Immature natural killer cell (primary cell): ENCODE data around the gene ROR2. TPM values are rescaled to one million over a fixed set of nuclear protein-coding genes. Genes with fewer than 3 reads are reported as not detected.

Experiments
- DNase-seq, 3 donors: peaks; one replicate each; pipeline ENCODE4 v3.0.0; 2022; ENCODE audit warnings: mixed read lengths in 1 of 3
- H3K27ac Mint-ChIP-seq, 6 donors: one replicate each; pipeline ENCODE4 v1.8.0; 2020; ENCODE audit warnings: mixed read lengths in 6 of 6, mild to moderate bottlenecking in 5 of 6, inconsistent platforms in 4 of 6, moderate library complexity in 3 of 6
- H3K27me3 Mint-ChIP-seq, 3 donors: one replicate each; pipeline ENCODE4 v1.8.0; 2020 to 2021; ENCODE audit warnings: low read depth in 3 of 3, mild to moderate bottlenecking in 3 of 3, mixed read lengths in 3 of 3, moderate library complexity in 3 of 3, inconsistent platforms in 1 of 3
- H3K36me3 Mint-ChIP-seq, 3 donors: one replicate each; pipeline ENCODE4 v1.8.0; 2020; ENCODE audit warnings: mixed read lengths in 3 of 3, inconsistent platforms in 2 of 3, mild to moderate bottlenecking in 2 of 3
- H3K4me1 Mint-ChIP-seq, 2 donors: one replicate each; pipeline ENCODE4 v1.8.0; 2020; ENCODE audit warnings: inconsistent platforms in 2 of 2, mild to moderate bottlenecking in 2 of 2, mixed read lengths in 2 of 2, moderate library complexity in 1 of 2
- H3K4me3 Mint-ChIP-seq, 5 donors: one replicate each; pipeline ENCODE4 v1.8.0; 2020; ENCODE audit warnings: mild to moderate bottlenecking in 5 of 5, mixed read lengths in 5 of 5, inconsistent platforms in 3 of 5, moderate library complexity in 3 of 5
- H3K9me3 Mint-ChIP-seq, 6 donors: one replicate each; pipeline ENCODE4 v1.8.0; 2020; ENCODE audit warnings: mild to moderate bottlenecking in 6 of 6, mixed read lengths in 6 of 6, inconsistent platforms in 4 of 6, moderate library complexity in 3 of 6
- polyA plus RNA-seq, 3 donors: library from polyadenylated mRNA; unstranded; fragments of 300-500 nt; fragmentation: Illumina TruSeq; gene quantifications; one replicate each; pipeline ENCODE4 v1.2.3, GENCODE V29; 2021

ROR2 gene
- polyA plus RNA-seq, 3 donors from 2014 or later = not detected

GRCh38 chr9:91884153-91884552 is 65.9 kb downstream of the ROR2 start:
- no peak overlapping the region for H3K27ac Mint-ChIP-seq
- H3K27me3 Mint-ChIP-seq = peaks cover 2 to 3% (median 3%) of the 10 kb centered on the region in 3 donors
- no peaks in the 10 kb centered on the region for H3K4me1 Mint-ChIP-seq

GRCh38 chr9:91883503-91883902 is 66.5 kb downstream of the ROR2 start:
- peaks cover 0 to 3% (median 2%) of the 10 kb centered on the region in 3 donors for H3K27me3 Mint-ChIP-seq
- H3K4me1 Mint-ChIP-seq = no peaks in the 10 kb centered on the region
- no peak for DNase-seq
- H3K27ac Mint-ChIP-seq = no peak overlapping the region
- peaks cover 0 to 2% (median 0%) of the 10 kb centered on the region in 6 donors for H3K9me3 Mint-ChIP-seq
- H3K4me3 Mint-ChIP-seq = no peak overlapping the region
- H3K36me3 Mint-ChIP-seq = no peaks in the 10 kb centered on the region

More at GRCh38 chr9:91884153-91884552, 65.9 kb downstream of the ROR2 start:
- DNase-seq = no peak
- H3K9me3 Mint-ChIP-seq = peaks cover 0 to 2% (median 0%) of the 10 kb centered on the region in 6 donors
- H3K4me3 Mint-ChIP-seq = no peak overlapping the region
- no peaks in the 10 kb centered on the region for H3K36me3 Mint-ChIP-seq

DNA sequence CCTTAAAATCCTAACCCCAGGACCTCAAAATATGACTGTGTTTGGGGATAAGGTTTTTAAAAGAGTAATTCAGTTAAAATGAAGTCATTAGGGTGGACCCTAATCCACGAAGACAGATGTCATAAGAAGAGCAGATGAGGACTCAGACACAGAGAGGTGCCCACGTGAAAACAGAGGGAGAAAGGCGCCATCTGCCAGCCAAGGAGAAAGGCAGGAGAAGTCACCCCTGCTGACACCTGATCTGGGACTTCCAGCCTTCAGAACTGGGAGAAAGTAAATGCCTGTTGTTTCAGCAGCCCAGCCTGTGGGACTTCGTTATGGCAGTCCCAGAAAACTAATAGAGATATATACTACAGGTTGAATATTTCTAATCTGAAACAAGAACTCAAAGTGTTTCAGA is 67.4 kb downstream of the ROR2 start:
- no peaks in the 10 kb centered on the region for H3K9me3 Mint-ChIP-seq
- H3K27ac Mint-ChIP-seq = no peak overlapping the region
- no peak for DNase-seq
- H3K4me1 Mint-ChIP-seq = no peaks in the 10 kb centered on the region
- H3K4me3 Mint-ChIP-seq = no peak overlapping the region
- peaks cover 0 to 2% (median 0%) of the 10 kb centered on the region in 3 donors for H3K27me3 Mint-ChIP-seq
- H3K36me3 Mint-ChIP-seq = no peaks in the 10 kb centered on the region

- no peak overlapping the region for H3K4me3 Mint-ChIP-seq
- no peaks in the 10 kb centered on the region for H3K4me1 Mint-ChIP-seq
- H3K27ac Mint-ChIP-seq = no peak overlapping the region
- no peaks in the 10 kb centered on the region for H3K36me3 Mint-ChIP-seq
- H3K27me3 Mint-ChIP-seq = peaks cover 0 to 2% (median 2%) of the 10 kb centered on the region in 3 donors
- DNase-seq = no peak
- no peaks in the 10 kb centered on the region for H3K9me3 Mint-ChIP-seq
Measured at GRCh38 chr9:91880378-91880972, 69.6 kb downstream of the ROR2 start.

DNA sequence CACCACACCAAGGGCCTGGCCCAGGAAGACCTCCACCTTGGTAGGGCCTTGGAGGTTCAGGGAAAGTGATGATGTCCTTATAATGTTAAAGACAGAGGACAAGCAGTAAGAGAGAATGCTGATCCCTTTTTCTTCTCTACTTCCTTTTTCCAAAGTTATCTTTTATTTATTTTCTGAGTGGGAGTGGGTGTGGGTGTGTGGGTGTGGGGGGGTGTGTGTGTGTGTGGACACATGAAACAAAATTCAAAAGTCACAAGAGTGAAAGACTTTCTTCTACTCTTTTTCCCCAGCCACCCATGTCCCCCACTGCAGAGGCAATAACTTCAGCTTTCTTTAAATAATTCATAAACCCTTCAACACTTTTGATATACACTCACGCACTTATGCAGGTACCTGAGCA is 70.8 kb downstream of the ROR2 start:
- H3K27me3 Mint-ChIP-seq = peaks cover 0 to 2% (median 2%) of the 10 kb centered on the region in 3 donors
- H3K27ac Mint-ChIP-seq = no peak overlapping the region

GRCh38 chr9:91873637-91874051 is 76.4 kb downstream of the ROR2 start:
- Mint-ChIP-seq H3K27ac (no peak overlapping the region), H3K27me3 (peaks cover 0 to 2% (median 0%) of the 10 kb centered on the region in 3 donors), H3K4me1 (no peaks in the 10 kb centered on the region), H3K36me3 (no peaks in the 10 kb centered on the region), H3K9me3 (no peaks in the 10 kb centered on the region), H3K4me3 (no peak overlapping the region)
- no peak for DNase-seq

More for the DNA sequence above, 70.8 kb downstream of the ROR2 start:
- no peak for DNase-seq
- H3K9me3 Mint-ChIP-seq = no peaks in the 10 kb centered on the region
- no peaks in the 10 kb centered on the region for H3K4me1 Mint-ChIP-seq
- H3K4me3 Mint-ChIP-seq = no peak overlapping the region
- H3K36me3 Mint-ChIP-seq = no peaks in the 10 kb centered on the region

- Mint-ChIP-seq H3K36me3 (no peaks in the 10 kb centered on the region), H3K9me3 (no peaks in the 10 kb centered on the region), H3K27ac (no peak overlapping the region), H3K4me3 (no peak overlapping the region), H3K4me1 (no peaks in the 10 kb centered on the region), H3K27me3 (peaks cover 2% of the 10 kb centered on the region in 3 donors)
- no peak for DNase-seq
Measured at GRCh38 chr9:91868732-91869391, 81.2 kb downstream of the ROR2 start.

DNA sequence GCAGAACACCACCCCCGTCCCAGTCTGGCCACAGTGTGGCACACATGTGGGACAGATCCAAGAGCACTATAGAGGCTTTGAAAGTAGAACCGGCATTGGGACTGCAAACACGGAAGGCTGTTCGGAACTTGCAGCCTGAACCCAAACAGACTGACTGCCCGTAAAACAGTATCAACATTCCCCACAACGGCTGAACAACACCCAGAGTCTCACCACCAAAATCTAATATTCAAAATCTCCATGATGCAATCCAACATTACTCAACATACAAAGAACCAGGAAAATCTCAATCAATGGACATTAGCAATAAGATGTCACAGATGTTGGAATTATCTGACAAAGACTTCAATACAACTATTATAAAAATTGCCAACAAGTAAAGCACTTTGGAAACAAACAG is 82.3 kb downstream of the ROR2 start:
- DNase-seq = no peak
- Mint-ChIP-seq H3K4me1 (no peaks in the 10 kb centered on the region), H3K9me3 (no peaks in the 10 kb centered on the region), H3K27ac (no peak overlapping the region), H3K36me3 (no peaks in the 10 kb centered on the region), H3K27me3 (peaks cover 2 to 4% (median 2%) of the 10 kb centered on the region in 3 donors), H3K4me3 (no peak overlapping the region)

DNA sequence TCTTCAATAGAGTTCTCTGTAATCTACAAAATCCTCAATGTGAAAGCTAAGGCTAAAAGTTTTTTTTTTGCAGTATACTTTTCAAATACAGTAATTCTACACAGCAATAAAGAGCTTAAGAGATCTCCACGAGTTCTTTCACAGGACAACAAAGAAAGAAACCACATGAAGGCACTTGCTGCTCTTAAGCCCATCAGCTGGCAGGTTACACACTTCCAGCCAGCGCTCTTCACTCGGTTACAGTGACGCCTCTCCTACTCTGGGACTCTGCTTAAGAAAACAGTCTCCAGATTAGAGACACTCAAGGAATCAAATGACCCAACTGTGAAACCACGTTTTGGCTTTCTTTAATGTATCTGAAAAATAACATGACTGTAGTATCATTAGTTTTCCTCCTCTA is 85.0 kb downstream of the ROR2 start:
- H3K36me3 Mint-ChIP-seq = no peaks in the 10 kb centered on the region
- no peak for DNase-seq
- no peak overlapping the region for H3K27ac Mint-ChIP-seq
- no peaks in the 10 kb centered on the region for H3K4me1 Mint-ChIP-seq
- peaks cover 2 to 7% (median 6%) of the 10 kb centered on the region in 3 donors for H3K27me3 Mint-ChIP-seq
- no peak overlapping the region for H3K4me3 Mint-ChIP-seq
- H3K9me3 Mint-ChIP-seq = peaks cover 0 to 2% (median 0%) of the 10 kb centered on the region in 6 donors

DNA sequence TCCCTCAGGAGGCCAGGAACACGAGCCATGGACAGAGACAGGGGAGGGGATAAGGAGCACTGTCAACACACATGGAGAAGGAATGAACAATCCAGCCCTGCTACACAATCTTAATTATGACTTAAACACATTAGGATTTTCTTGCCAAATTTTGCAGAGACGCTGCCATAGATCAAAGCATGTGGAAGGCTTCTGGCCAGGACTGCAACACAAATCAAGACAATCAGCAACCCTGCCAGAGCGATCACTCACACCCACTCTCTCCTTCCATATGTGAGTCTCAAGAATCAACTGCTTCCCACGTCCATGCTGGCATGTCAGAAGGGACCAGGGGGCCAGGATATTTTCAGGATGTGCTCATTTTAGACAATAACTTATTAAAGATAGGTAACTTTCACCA is 85.6 kb downstream of the ROR2 start:
- Mint-ChIP-seq H3K27ac (no peak overlapping the region), H3K36me3 (no peaks in the 10 kb centered on the region), H3K9me3 (peaks cover 0 to 2% (median 0%) of the 10 kb centered on the region in 6 donors), H3K4me3 (no peak overlapping the region), H3K27me3 (peaks cover 2 to 7% (median 6%) of the 10 kb centered on the region in 3 donors), H3K4me1 (no peaks in the 10 kb centered on the region)
- no peak for DNase-seq

DNA sequence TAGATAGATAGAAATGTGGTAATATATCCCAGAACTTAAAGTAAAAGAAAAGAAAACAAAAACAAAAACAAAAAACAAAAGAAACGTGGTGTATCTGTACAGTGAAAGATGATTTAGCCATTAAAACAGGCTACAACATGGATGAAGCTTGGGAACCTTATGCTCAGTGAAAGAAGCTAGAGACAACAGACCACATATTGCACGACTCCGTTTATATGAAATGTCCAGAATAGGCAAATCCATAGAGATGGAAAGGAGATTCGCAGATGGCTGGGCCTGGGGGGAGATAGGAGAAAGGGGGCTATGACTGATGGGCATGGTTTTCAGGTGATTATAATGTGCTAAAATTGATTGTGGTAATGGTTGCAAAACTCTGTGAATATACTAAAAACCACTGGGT is 86.6 kb downstream of the ROR2 start:
- H3K9me3 Mint-ChIP-seq = peaks cover 0 to 2% (median 0%) of the 10 kb centered on the region in 6 donors
- H3K4me1 Mint-ChIP-seq = no peaks in the 10 kb centered on the region
- no peak overlapping the region for H3K4me3 Mint-ChIP-seq
- no peak overlapping the region for H3K27ac Mint-ChIP-seq
- H3K36me3 Mint-ChIP-seq = no peaks in the 10 kb centered on the region
- no peak for DNase-seq
- peaks cover 2 to 9% (median 6%) of the 10 kb centered on the region in 3 donors for H3K27me3 Mint-ChIP-seq

- H3K27me3 Mint-ChIP-seq = peaks cover 0 to 9% (median 8%) of the 10 kb centered on the region in 3 donors
- H3K36me3 Mint-ChIP-seq = no peaks in the 10 kb centered on the region
- DNase-seq = no peak
- peaks cover 0 to 2% (median 0%) of the 10 kb centered on the region in 6 donors for H3K9me3 Mint-ChIP-seq
- no peak overlapping the region for H3K27ac Mint-ChIP-seq
- no peaks in the 10 kb centered on the region for H3K4me1 Mint-ChIP-seq
- no peak overlapping the region for H3K4me3 Mint-ChIP-seq
Measured at GRCh38 chr9:91858213-91859030, 91.6 kb downstream of the ROR2 start.

- no peak for DNase-seq
- no peaks in the 10 kb centered on the region for H3K4me1 Mint-ChIP-seq
- peaks cover 0 to 2% (median 0%) of the 10 kb centered on the region in 6 donors for H3K9me3 Mint-ChIP-seq
- no peak overlapping the region for H3K27ac Mint-ChIP-seq
- no peak overlapping the region for H3K4me3 Mint-ChIP-seq
- no peaks in the 10 kb centered on the region for H3K36me3 Mint-ChIP-seq
- H3K27me3 Mint-ChIP-seq = peaks cover 0 to 8% (median 7%) of the 10 kb centered on the region in 3 donors
Measured at GRCh38 chr9:91857291-91858212, 92.5 kb downstream of the ROR2 start.
